Activated naive CD8-positive, alpha-beta T cell treated with anti-CD3 and anti-CD28 coated beads, Interleukin-2, amount 10 ng/mL, durations not matched to agents 7 days and 5 days (primary cell): ENCODE data around the gene TMEM258. TPM values are rescaled to one million over a fixed set of nuclear protein-coding genes. Genes with fewer than 3 reads are reported as not detected.

Source experiments
- ATAC-seq: fragments of 150-1000 bp; cut with Tn5 transposase; one replicate; pipeline ENCODE4 v1.10.0; 2021; ENCODE audit warnings: low read depth, moderate library complexity
- POLR2A ChIA-PET: fragments of 350-600 bp; sonication (Branson Sonifier 250); formaldehyde crosslinking; loops from one replicate; lab custom pipeline; 2021; ENCODE audit warnings: antibody characterized with exemption; lab: Charles Lee
- DNase-seq: peaks from one replicate; pipeline ENCODE4 v3.0.0; 2021
- H3K27ac Mint-ChIP-seq: one replicate; pipeline ENCODE4 v1.8.0; 2022; ENCODE audit warnings: mild to moderate bottlenecking, mixed read lengths
- H3K27me3 Mint-ChIP-seq: one replicate; pipeline ENCODE4 v1.8.0; 2022; ENCODE audit warnings: mild to moderate bottlenecking, moderate library complexity, mixed read lengths
- H3K36me3 Mint-ChIP-seq: one replicate; pipeline ENCODE4 v1.8.0; 2021; ENCODE audit warnings: mild to moderate bottlenecking, mixed read lengths
- H3K4me1 Mint-ChIP-seq: one replicate; pipeline ENCODE4 v1.8.0; 2021; ENCODE audit warnings: mixed read lengths
- H3K4me3 Mint-ChIP-seq: one replicate; pipeline ENCODE4 v1.8.0; 2022; ENCODE audit warnings: mild to moderate bottlenecking, moderate library complexity, mixed read lengths
- H3K9me3 Mint-ChIP-seq: one replicate; pipeline ENCODE4 v1.8.0; 2021; ENCODE audit warnings: mixed read lengths
- total RNA-seq, 2 experiments: library from RNA; stranded (reverse); gene quantifications; one replicate each; pipeline ENCODE4 v1.2.3, GENCODE V29; 2021

Gene TMEM258
- total RNA-seq, 2 experiments from 2014 or later, result 127 to 140 TPM

DNA sequence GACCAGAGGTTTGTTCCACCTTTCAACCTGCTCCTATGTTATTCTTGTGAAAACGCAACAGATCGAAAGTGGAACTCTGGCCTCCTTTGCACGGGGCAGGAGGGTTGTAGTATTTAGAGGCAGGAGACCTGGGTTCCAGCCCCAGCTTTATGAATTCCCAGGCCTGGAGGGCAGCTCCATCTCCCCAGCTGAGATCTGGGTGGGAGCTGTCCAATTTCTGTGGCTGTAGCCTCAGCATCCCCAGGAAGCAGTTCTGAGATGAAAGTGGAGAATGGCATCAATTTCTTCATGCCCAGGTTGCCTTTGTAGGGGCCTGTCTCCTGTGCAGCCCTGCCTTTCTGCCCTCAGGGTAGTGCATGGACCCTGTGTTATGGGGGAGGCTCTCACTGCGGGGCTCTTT lies 39.8 kb upstream of the TMEM258 start:
- Mint-ChIP-seq H3K27ac (peak overlapping the region; percentile 96), H3K9me3 (no peaks in the 10 kb centered on the region), H3K4me3 (peak overlapping the region; percentile 94), H3K4me1 (peaks cover 55% of the 10 kb centered on the region), H3K36me3 (peaks cover 42% of the 10 kb centered on the region), H3K27me3 (no peaks in the 10 kb centered on the region)
- ATAC-seq, result no peak
- POLR2A ChIA-PET, result interaction anchor here (1.1 to 7.2 kb wide), 2 partner anchors 16 to 39 kb away, joined by 3 to 140 read pairs; partner anchors contain the start of genes FADS1 and FEN1
- no peak for DNase-seq

DNA sequence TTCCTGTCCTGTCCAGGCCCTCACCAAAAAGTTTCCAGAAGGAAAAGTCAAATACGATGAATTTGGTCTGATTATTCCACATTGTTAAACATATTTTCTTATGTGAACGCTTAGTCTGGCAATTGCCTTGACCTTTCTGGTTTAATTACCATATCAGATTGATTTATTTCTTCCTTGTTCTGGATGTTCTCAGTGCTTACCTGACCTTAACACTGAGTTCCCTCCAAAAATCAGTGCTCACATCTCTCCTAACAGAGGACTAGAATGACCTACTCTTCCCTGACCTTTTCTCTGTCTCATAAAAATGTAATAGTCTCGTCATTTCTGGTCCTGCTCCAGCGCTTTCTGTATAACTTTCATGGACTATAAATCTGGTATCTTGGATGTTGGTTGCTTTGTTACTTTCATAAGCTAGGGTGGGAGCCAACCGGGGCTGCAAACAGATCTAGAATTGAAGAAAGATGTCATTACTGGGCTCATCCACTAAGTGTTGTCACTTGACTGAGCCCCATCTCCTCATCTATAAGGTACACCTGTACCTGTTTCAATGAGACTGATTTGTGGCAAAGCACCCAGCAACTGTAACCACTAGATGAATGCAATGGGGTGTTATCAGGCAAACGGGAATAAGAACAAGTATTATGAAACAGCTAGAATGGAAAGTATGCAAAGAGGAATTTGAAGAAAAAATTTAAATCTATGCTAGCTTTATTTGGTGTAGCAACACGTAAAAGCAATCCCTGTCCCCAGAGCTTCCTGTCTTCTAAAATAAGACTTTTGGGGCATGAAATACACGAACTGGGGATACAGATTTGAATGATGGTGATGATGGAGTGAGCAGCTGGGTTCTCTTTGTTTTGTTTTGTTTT lies 38.1 kb upstream of the TMEM258 start:
- peaks cover 31% of the 10 kb centered on the region for H3K36me3 Mint-ChIP-seq
- ATAC-seq (no peak), DNase-seq (no peak)
- H3K27ac Mint-ChIP-seq, result peak overlapping the region; percentile 63
- no peaks in the 10 kb centered on the region for H3K27me3 Mint-ChIP-seq
- H3K4me1 Mint-ChIP-seq, result peaks cover 60% of the 10 kb centered on the region
- H3K4me3 Mint-ChIP-seq, result peak overlapping the region; percentile 94
- POLR2A ChIA-PET, result interaction anchor here (0.7 to 7.2 kb wide), 4 partner anchors 14 to 137 kb away, joined by 3 to 140 read pairs (median 12); partner anchors contain the start of genes FADS1, FEN1, FTH1 and TMEM258
- H3K9me3 Mint-ChIP-seq, result no peaks in the 10 kb centered on the region

DNA sequence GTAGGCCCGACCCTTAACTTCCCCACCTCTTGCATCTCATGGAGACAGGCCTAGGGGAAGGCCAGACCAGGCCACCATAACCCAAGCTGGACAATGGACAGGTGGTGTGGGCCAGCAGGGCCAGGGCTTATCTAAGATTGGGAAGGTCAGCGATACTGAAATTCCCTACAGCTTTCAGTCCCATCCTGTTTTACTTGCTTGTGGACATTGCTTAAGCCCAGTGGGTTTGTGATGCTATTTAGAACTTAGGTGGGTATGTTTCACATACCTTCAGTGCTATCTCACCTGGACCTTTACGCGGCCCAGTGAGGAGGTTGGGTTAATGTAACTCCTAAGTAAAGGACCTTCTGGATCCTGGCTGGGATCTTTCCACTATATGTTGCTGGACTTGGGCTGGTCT lies 37.4 kb upstream of the TMEM258 start:
- POLR2A ChIA-PET, result interaction anchor here (0.7 to 7.2 kb wide), 3 partner anchors 13 to 37 kb away, joined by 3 to 140 read pairs (median 21); partner anchors contain the start of genes FADS1, FEN1 and TMEM258
- peaks cover 31% of the 10 kb centered on the region for H3K36me3 Mint-ChIP-seq
- ATAC-seq (no peak), DNase-seq (no peak)
- H3K4me1 Mint-ChIP-seq, result peaks cover 56% of the 10 kb centered on the region
- H3K9me3 Mint-ChIP-seq, result no peaks in the 10 kb centered on the region
- H3K4me3 Mint-ChIP-seq, result peak overlapping the region; percentile 94
- peak overlapping the region; percentile 89 for H3K27ac Mint-ChIP-seq
- no peaks in the 10 kb centered on the region for H3K27me3 Mint-ChIP-seq

DNA sequence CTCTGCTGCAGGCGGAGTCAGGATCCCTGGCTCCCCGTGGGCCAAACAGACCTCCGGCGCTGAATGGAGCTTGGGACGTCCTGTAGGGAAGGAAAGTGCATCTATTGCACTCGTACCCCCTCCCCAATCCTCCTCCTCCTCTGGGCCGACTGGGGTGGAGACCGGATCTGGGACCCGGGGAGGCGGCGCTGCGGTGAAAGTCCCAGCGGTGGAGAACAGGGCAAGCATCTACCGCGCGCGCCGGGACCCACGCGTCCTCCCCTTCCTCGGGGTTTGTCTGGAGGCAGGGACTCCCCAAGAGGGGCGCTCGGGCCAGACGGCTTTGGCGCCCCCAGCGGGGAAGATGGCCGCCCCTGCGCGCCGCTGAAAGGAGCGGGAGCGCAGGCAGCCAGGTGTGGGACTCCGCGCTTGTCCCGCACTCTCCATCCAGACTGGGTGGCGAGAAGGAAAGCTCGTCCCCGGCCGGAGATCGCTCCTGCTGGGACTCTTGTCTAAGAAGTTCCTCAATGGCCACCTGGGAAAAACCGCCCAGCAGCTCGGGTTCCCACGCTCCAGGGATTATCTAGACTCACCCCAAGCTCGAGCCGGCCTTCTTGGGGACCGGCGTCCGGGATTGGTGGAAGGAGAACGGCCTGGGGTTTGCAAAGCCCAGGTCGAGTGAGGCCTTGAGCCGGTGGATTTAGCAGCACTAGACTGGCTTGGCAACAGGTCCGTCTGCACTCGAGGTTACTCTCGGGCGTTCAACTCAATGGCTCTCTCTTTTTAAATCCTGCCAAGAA lies 36.4 kb upstream of the TMEM258 start:
- Mint-ChIP-seq H3K27me3 (peaks cover 6% of the 10 kb centered on the region), H3K4me1 (peaks cover 49% of the 10 kb centered on the region), H3K27ac (peak overlapping the region; percentile 89), H3K4me3 (peak overlapping the region; percentile 94), H3K9me3 (no peaks in the 10 kb centered on the region), H3K36me3 (peaks cover 28% of the 10 kb centered on the region)
- POLR2A ChIA-PET, result interaction anchor here (0.7 to 7.2 kb wide), 5 partner anchors 12 to 139 kb away, joined by 3 to 140 read pairs (median 8); partner anchors contain the start of genes FADS1, FEN1, FTH1 and TMEM258
- DNase-seq (peak; percentile 74), ATAC-seq (peak; percentile 37)

DNA sequence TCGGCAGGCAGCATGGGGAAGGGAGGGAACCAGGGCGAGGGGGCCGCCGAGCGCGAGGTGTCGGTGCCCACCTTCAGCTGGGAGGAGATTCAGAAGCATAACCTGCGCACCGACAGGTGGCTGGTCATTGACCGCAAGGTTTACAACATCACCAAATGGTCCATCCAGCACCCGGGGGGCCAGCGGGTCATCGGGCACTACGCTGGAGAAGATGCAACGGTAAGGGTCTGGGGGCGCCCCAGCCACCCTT lies 35.9 kb upstream of the TMEM258 start:
- POLR2A ChIA-PET, result interaction anchor here (1.0 to 7.2 kb wide), 6 partner anchors 8 to 139 kb away, joined by 4 to 140 read pairs (median 10); partner anchors contain the start of genes FADS1, FEN1, FTH1 and TMEM258
- Mint-ChIP-seq H3K27me3 (peaks cover 8% of the 10 kb centered on the region), H3K36me3 (peaks cover 25% of the 10 kb centered on the region)

DNA sequence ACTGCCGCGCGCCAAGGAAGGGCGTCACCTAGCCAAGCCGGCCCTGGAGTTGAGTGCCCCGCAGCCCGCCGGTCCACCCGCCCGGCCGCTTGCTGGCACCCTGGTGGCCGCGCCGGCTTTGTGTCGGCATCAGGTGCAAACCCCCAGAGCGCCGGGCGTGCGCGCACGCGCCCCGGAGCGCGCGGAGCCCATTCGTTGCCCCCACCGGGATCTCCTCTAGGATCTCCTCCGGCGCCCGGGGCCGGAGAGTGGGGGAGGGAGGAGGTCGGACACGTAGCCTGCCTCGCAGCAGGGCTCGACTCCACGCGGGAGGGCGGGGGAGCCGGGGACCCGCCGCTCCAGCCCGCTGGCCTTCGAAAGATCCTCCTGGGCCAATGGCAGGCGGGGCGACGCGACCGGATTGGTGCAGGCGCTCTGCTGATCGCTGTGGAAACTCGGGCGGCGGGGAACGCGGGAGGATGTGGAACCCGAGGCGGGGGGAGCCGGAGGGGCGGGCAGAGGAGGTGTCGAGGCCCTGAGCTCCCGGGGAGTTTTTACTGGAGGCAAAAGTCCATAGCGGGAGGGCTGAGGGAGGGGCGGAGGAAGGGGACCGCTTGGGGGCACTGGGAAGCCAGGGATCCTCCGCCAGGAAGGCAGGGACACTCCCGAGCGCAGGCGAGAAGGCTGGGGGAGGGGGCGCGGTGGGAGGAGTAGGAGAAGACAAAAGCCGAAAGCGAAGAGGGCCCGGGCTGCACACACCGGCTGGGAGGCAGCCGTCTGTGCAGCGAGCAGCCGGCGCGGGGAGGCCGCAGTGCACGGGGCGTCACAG lies 35.4 kb upstream of the TMEM258 start, which contains the start of gene FADS2:
FADS2 (plus strand) TSS at position 730 of the 808 bp plus-strand sequence. CDS start 91 bp downstream, outside the sequence.
- ATAC-seq, result peak; percentile 88
- Mint-ChIP-seq H3K27me3 (peaks cover 14% of the 10 kb centered on the region), H3K36me3 (peaks cover 29% of the 10 kb centered on the region), H3K4me3 (peak within 1 kb of the TSS; percentile 94), H3K4me1 (peaks cover 38% of the 10 kb centered on the region), H3K9me3 (no peaks in the 10 kb centered on the region), H3K27ac (peak within 1 kb of the TSS; percentile 89)
- peak; percentile 92 for DNase-seq
- POLR2A ChIA-PET, result interaction anchor here (1.0 to 7.2 kb wide), 7 partner anchors 9 to 140 kb away, joined by 3 to 140 read pairs (median 8); partner anchors contain the start of genes FADS1, FEN1, FTH1 and TMEM258

More for the DNA sequence above, 35.9 kb upstream of the TMEM258 start:
- Mint-ChIP-seq H3K4me1 (peaks cover 44% of the 10 kb centered on the region), H3K4me3 (peak overlapping the region; percentile 94), H3K9me3 (no peaks in the 10 kb centered on the region), H3K27ac (peak overlapping the region; percentile 89)
- DNase-seq (no peak), ATAC-seq (no peak)

DNA sequence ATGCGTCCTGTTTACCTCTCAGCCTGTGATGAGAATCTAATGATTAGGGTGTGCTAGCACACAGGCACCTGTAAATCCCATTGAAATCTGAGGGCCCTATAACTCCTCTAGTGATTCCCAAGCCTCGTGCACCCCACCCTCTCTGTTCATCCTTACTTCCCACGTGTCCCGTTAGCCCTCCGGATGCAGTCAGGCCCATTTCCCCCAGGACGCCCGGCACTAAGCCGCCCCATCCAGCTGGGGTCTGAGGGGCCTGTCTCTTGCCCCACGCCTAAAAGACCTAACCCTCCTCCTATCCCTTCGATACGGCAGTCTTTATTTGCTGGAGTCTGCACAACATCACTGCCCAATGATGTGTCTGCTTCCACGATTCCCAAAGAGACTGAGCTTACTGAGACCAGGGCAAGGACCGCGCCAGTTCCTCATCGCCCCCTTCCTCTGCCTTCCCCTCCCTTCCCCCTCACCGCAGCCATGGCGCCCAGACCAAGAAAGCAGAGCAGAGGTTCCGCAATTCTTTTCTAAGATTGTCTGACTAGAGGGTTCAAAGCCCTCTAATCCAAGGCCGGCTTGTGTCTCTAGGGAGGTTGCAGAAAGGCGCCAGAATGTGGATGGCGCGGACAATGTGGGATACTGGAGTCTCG lies 34.7 kb upstream of the TMEM258 start:
- H3K36me3 Mint-ChIP-seq, result peaks cover 25% of the 10 kb centered on the region
- ATAC-seq, result no peak

DNA sequence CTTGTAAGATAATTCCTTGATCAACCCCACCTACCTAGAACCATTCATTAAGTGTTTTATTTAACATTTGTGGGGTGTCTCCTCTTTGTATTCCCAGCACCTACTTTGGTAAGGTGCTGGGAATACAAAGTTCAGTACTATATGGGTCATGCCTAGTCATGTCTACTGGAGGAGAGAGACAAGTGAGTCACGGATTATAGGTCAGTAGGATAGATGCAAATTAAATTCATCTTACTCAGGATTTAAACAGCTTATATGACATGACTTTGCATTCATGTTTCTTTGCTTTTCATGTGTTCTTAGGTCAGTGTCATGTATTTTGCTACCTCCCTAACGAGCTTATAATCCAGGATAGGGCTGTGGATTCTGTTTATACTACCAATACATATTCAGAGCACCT lies 27.8 kb upstream of the TMEM258 start:
- Mint-ChIP-seq H3K27me3 (peaks cover 37% of the 10 kb centered on the region), H3K4me3 (no peak overlapping the region), H3K36me3 (peaks cover 8% of the 10 kb centered on the region), H3K9me3 (no peaks in the 10 kb centered on the region), H3K27ac (no peak overlapping the region), H3K4me1 (peaks cover 2% of the 10 kb centered on the region)
- no peak for ATAC-seq
- no peak for DNase-seq
- POLR2A ChIA-PET, result interaction anchor here (1.6 to 7.4 kb wide), 2 partner anchors 9 to 14 kb away, joined by 6 to 140 read pairs; partner anchors contain the start of gene FADS2

More for the DNA sequence above, 34.7 kb upstream of the TMEM258 start:
- H3K27ac Mint-ChIP-seq, result peak overlapping the region; percentile 89
- H3K27me3 Mint-ChIP-seq, result peaks cover 14% of the 10 kb centered on the region
- peaks cover 34% of the 10 kb centered on the region for H3K4me1 Mint-ChIP-seq
- POLR2A ChIA-PET, result interaction anchor here (1.2 to 7.2 kb wide), 3 partner anchors 10 to 20 kb away, joined by 3 to 140 read pairs (median 6); partner anchors contain the start of gene FADS1
- no peaks in the 10 kb centered on the region for H3K9me3 Mint-ChIP-seq
- peak overlapping the region; percentile 94 for H3K4me3 Mint-ChIP-seq
- no peak for DNase-seq

DNA sequence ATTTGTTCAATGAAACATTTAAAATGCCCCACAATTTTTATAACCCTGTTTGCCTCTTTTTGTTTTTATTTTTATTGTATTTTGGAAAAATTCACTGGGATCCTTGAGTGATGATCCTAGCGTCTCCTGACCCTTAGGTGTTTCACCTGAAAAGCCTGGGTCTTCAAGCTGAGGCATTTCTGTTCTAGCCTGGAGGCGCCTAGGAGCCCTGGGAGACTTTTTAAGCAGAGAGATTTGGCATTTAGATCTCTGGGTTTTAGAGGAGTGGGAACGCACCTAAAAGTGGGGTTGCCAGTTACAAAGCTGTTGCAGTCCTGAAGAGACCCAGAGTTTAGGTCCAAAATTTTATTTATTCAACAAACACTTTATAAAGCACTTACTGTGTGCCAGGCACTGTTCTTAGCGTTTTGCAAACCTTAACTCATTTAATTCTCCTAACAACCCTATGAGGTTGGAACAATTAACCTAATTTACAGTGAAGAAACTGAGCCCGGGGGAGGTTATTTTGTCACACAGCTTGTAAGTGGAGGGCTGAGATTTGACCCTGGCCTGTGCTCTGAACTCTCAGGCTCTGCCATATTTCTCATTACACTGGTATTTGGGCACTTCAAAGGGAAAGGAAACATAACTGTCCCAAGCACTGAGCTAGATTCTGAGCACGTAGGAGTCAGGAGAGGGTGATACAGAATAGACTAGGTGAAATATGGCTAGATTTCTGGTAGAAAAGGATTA lies 25.2 kb upstream of the TMEM258 start:
- H3K4me3 Mint-ChIP-seq, result peak overlapping the region; percentile 98
- peaks cover 23% of the 10 kb centered on the region for H3K27me3 Mint-ChIP-seq
- ATAC-seq (no peak), DNase-seq (no peak)
- peaks cover 19% of the 10 kb centered on the region for H3K36me3 Mint-ChIP-seq
- H3K27ac Mint-ChIP-seq, result no peak overlapping the region
- no peaks in the 10 kb centered on the region for H3K9me3 Mint-ChIP-seq
- POLR2A ChIA-PET, result interaction anchor here (1.1 to 7.4 kb wide), 5 partner anchors 11 to 24 kb away, joined by 5 to 140 read pairs (median 34); partner anchors contain the start of genes FADS2, FEN1 and TMEM258
- H3K4me1 Mint-ChIP-seq, result peaks cover 10% of the 10 kb centered on the region

DNA sequence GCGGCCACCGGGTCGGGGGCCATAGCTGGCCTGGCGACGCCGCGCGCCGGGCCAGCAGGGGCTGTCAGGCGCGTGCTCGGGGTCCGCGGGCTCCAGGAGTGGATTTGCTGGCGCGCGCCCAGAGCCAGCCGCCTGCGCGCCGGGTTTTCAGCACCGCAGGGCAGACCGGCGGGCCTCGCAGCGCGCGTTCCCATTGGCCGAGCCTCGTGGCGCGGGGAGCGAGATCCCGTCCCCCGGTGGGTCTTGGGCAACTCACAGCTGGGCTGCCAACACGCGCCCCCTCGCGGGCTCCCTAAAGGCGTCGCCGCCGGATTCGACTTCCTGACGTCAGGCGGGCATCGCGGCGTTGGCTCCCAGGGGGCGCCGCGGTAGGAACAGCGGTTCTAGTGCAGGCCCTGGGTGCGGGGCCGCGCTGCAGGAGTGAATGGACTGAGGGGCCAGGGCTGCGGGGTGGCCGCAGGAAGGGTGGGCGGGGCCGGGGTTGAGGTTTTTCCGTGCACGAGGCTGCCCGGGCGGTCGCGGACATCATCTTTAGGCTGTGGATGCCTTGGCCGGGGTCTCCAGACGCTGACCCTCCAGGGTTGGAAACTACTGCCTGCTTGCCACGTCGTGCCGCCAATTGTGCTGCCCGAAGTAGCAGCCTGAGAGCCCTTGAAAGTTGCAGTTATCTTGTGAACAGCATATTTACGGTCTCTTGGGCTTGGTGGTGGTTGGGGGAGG lies 24.5 kb upstream of the TMEM258 start, which contains the start of gene FADS1:
FADS1 (minus strand) TSS at position 268 of the 720 bp plus-strand sequence; CDS start at position 194, 74 bp downstream.
- POLR2A ChIA-PET, result interaction anchor here (3.3 to 7.4 kb wide), 4 partner anchors 12 to 24 kb away, joined by 24 to 140 read pairs (median 43); partner anchors contain the start of genes FADS2, FEN1 and TMEM258
- H3K27me3 Mint-ChIP-seq, result peaks cover 23% of the 10 kb centered on the region
- peak; percentile 69 for ATAC-seq

More for the DNA sequence above, 24.5 kb upstream of the TMEM258 start, which contains the start of gene FADS1:
- Mint-ChIP-seq H3K4me3 (peak within 1 kb of the TSS; percentile 98), H3K4me1 (peaks cover 12% of the 10 kb centered on the region), H3K9me3 (no peaks in the 10 kb centered on the region), H3K36me3 (peaks cover 27% of the 10 kb centered on the region), H3K27ac (peak within 1 kb of the TSS; percentile 94)
- DNase-seq, result peak; percentile 86
